B cell (primary cell): ENCODE data around the gene MST1. TPM values are rescaled to one million over a fixed set of nuclear protein-coding genes. Genes with fewer than 3 reads are reported as not detected.

Experiments
- ATAC-seq: fragments of 200-7000 bp; cut with Tn5 transposase; one replicate; pipeline ENCODE4 v1.10.0; 2021; ENCODE audit warnings: low read depth, mild to moderate bottlenecking, moderate number of reproducible peaks, moderate library complexity
- CTCF ChIA-PET: fragments of 350-600 bp; sonication (Branson Sonifier 250); formaldehyde crosslinking; loops from one replicate; lab custom pipeline; 2021; ENCODE audit warnings: antibody characterized with exemption, inconsistent platforms; lab: Charles Lee
- POLR2A ChIA-PET: fragments of 350-600 bp; sonication (Branson Sonifier 250); formaldehyde crosslinking; loops from one replicate; lab custom pipeline; 2021; ENCODE audit warnings: antibody characterized with exemption; lab: Charles Lee
- DNase-seq: peaks from one replicate; pipeline ENCODE4 v3.0.0; 2013
- H2AFZ ChIP-seq: 2 replicates; pipeline ENCODE4 v1.6.1; 2012; ENCODE audit warnings: mild to moderate bottlenecking, low read depth, low read length; ENCODE audit not compliant: insufficient read depth, poor library complexity, severe bottlenecking
- H3K27ac ChIP-seq, 2 donors: 1 replicate in 1 of 2; 2 replicates in 1 of 2; pipeline ENCODE4 v1.5.1; 2012 to 2013; ENCODE audit warnings: low read length in 2 of 2, mild to moderate bottlenecking in 2 of 2, moderate library complexity in 1 of 2
- H3K27me3 ChIP-seq, 4 experiments: fragments of 200-600 bp in 1 of 4; sonication (generic) in 1 of 4; replicated peaks in 1 of 4; 1 replicate in 2 of 4; 2 replicates in 2 of 4; pipeline versions ENCODE4 v1.6.1 to v1.7.0; 2013 to 2016; ENCODE audit warnings: low read length in 3 of 4, mild to moderate bottlenecking in 2 of 4, mixed read lengths in 1 of 4, moderate library complexity in 1 of 4; ENCODE audit not compliant: insufficient read depth in 4 of 4, control insufficient read depth in 3 of 4; ENCODE audit errors: control extremely low read depth in 1 of 4
- H3K36me3 ChIP-seq, 2 experiments: replicated peaks in 1 of 2; 1 replicate in 1 of 2; 2 replicates in 1 of 2; pipeline versions ENCODE4 v1.6.1 to v1.7.1; 2013; ENCODE audit warnings: low read length in 1 of 2; ENCODE audit not compliant: insufficient read depth in 2 of 2, control insufficient read depth in 1 of 2; ENCODE audit errors: control extremely low read depth in 1 of 2, extremely low read depth in 1 of 2
- H3K4me1 ChIP-seq, 2 donors: fragments of 200-600 bp in 1 of 2; sonication (generic) in 1 of 2; 1 replicate in 1 of 2; 2 replicates in 1 of 2; pipeline versions ENCODE4 v1.5.1 to v1.6.1; 2013 to 2017; ENCODE audit warnings: low read length in 2 of 2; ENCODE audit not compliant: control insufficient read depth in 2 of 2, insufficient read depth in 2 of 2
- H3K4me2 ChIP-seq: replicated peaks from 2 replicates; pipeline ENCODE3; 2012; ENCODE audit warnings: mild to moderate bottlenecking, low read depth, low read length; ENCODE audit not compliant: poor library complexity, severe bottlenecking
- H3K4me3 ChIP-seq, 5 experiments: fragments of 200-600 bp in 1 of 5; sonication (generic) in 1 of 5; 1 replicate in 3 of 5; 2 replicates in 2 of 5; pipeline versions ENCODE4 v1.5.1 to v1.7.0; 2011 to 2016; ENCODE audit warnings: low read length in 4 of 5, mild to moderate bottlenecking in 4 of 5, low read depth in 2 of 5, control low read depth in 1 of 5, moderate library complexity in 1 of 5; ENCODE audit not compliant: insufficient read depth in 1 of 5; ENCODE audit errors: control extremely low read depth in 1 of 5, extremely low read depth in 1 of 5
- H3K79me2 ChIP-seq: fragments of 200-600 bp; sonication (generic); one replicate; pipeline ENCODE4 v1.6.0; 2016; ENCODE audit warnings: low read length; ENCODE audit not compliant: control insufficient read depth, insufficient read depth
- H3K9ac ChIP-seq: fragments of 200-600 bp; sonication (generic); 2 replicates; pipeline ENCODE4 v1.6.1; 2017; ENCODE audit warnings: mild to moderate bottlenecking, low read length, moderate library complexity
- H3K9me3 ChIP-seq, 3 donors: one replicate each; pipeline versions ENCODE4 v1.6.1 to v1.7.1; 2013; ENCODE audit warnings: low read length in 2 of 3; ENCODE audit not compliant: control insufficient read depth in 2 of 3, insufficient read depth in 1 of 3; ENCODE audit errors: control extremely low read depth in 1 of 3
- H4K20me1 ChIP-seq: 2 replicates; pipeline ENCODE4 v1.6.0; 2012; ENCODE audit warnings: mild to moderate bottlenecking, low read length; ENCODE audit not compliant: insufficient read depth, control insufficient read depth, poor library complexity, severe bottlenecking
- H3K27ac Mint-ChIP-seq: one replicate; pipeline ENCODE4 v1.8.0; 2021; ENCODE audit warnings: mixed read lengths
- H3K27me3 Mint-ChIP-seq: one replicate; pipeline ENCODE4 v1.8.0; 2021; ENCODE audit warnings: mixed read lengths
- H3K4me1 Mint-ChIP-seq: one replicate; pipeline ENCODE4 v1.8.0; 2021; ENCODE audit warnings: mixed read lengths
- H3K4me3 Mint-ChIP-seq: one replicate; pipeline ENCODE4 v1.8.0; 2021; ENCODE audit warnings: mixed read lengths
- H3K9me3 Mint-ChIP-seq: one replicate; pipeline ENCODE4 v1.8.0; 2022; ENCODE audit warnings: mixed read lengths; ENCODE audit not compliant: insufficient read depth
- CTCF ChIP-seq: fragments of 200-600 bp; IDR thresholded peaks from one replicate; pipeline ENCODE4 v1.8.0; 2022; ENCODE audit warnings: antibody characterized with exemption, mild to moderate bottlenecking
- EZH2 ChIP-seq: IDR thresholded peaks from 2 replicates; pipeline ENCODE4 v1.6.1; 2012; ENCODE audit warnings: borderline replicate concordance, low read depth, mild to moderate bottlenecking, moderate library complexity, low read length; ENCODE audit not compliant: insufficient read depth, poor library complexity, severe bottlenecking
- WGBS: methylation state at CpG from one replicate; pipeline ENCODE4 v1.1.5; 2013; ENCODE audit warnings: missing lambda C conversion rate; ENCODE audit not compliant: insufficient coverage; 5-methylcytosine and 5-hydroxymethylcytosine counted together
- intact Hi-C: fragments of 100-400 bp; cut with micrococcal nuclease; formaldehyde crosslinking; loops from one replicate; pipeline ENCODE4 v1.10.0; 2022
- polyA plus RNA-seq: library from polyadenylated mRNA; depleted of rRNA; stranded (reverse); fragments of >200 nt; gene quantifications from 2 replicates; pipeline ENCODE4 v1.2.3, GENCODE V29; 2012
- total RNA-seq, 2 donors: library from RNA; stranded (reverse); fragments of 120-200 nt in 1 of 2; gene quantifications; 1 replicate in 1 of 2; 2 replicates in 1 of 2; pipeline versions ENCODE4 v1.2.3 to v1.2.4, GENCODE V29; 2013 to 2022

The MST1 gene
- total and polyA plus RNA-seq, 2 donors (not counting 1 experiment from before 2014, with no cell fraction given) = 14.5 to 26.4 TPM

GRCh38 chr3:49650177-49650576 lies 39.1 kb downstream of the MST1 start:
- no peak for ATAC-seq
- Mint-ChIP-seq H3K27ac (no peak overlapping the region), H3K9me3 (no peaks in the 10 kb centered on the region), H3K4me3 (no peak overlapping the region), H3K4me1 (peaks cover 4% of the 10 kb centered on the region), H3K27me3 (peaks cover 3% of the 10 kb centered on the region)
- Histone ChIP-seq H3K4me3 (no peak overlapping the region), H3K36me3 (no peaks in the 10 kb centered on the region), H3K79me2 (no peaks in the 10 kb centered on the region), H3K9me3 (peaks cover 0 to 3% (median 0%) of the 10 kb centered on the region in 3 donors), H3K9ac (no peak overlapping the region), H4K20me1 (no peaks in the 10 kb centered on the region), H3K27ac (no peak overlapping the region), H2AFZ (no peak overlapping the region), H3K4me2 (no peak overlapping the region), H3K4me1 (peaks cover 0 to 7% of the 10 kb centered on the region in 2 donors), H3K27me3 (no peaks in the 10 kb centered on the region)
- WGBS = 80% methylated on average over 1 of the region's 1 CpG
- TF ChIP-seq EZH2 (no peak), CTCF (no peak)
- intact Hi-C loops = no loop called here
- ChIA-PET POLR2A (no interaction called here), CTCF (no interaction called here)
- DNase-seq = no peak

- Mint-ChIP-seq H3K27ac (no peak overlapping the region), H3K27me3 (peaks cover 3% of the 10 kb centered on the region), H3K4me3 (no peak overlapping the region), H3K9me3 (no peaks in the 10 kb centered on the region), H3K4me1 (no peaks in the 10 kb centered on the region)
- Histone ChIP-seq H3K9ac (no peak overlapping the region), H3K27me3 (no peaks in the 10 kb centered on the region), H3K4me2 (no peak overlapping the region), H2AFZ (no peak overlapping the region), H4K20me1 (no peaks in the 10 kb centered on the region), H3K36me3 (no peaks in the 10 kb centered on the region), H3K27ac (no peak overlapping the region), H3K79me2 (no peaks in the 10 kb centered on the region), H3K4me1 (peaks cover 0 to under 1% of the 10 kb centered on the region in 2 donors), H3K9me3 (no peaks in the 10 kb centered on the region), H3K4me3 (no peak overlapping the region)
- DNase-seq (no peak), ATAC-seq (no peak)
- 85% methylated on average over 1 of the region's 1 CpG for whole genome bisulfite sequencing
- intact Hi-C loops = no loop called here
- ChIA-PET CTCF (no interaction called here), POLR2A (no interaction called here)
- TF ChIP-seq CTCF (no peak), EZH2 (no peak)
Measured at GRCh38 chr3:49649576-49649975, 39.7 kb downstream of the MST1 start.
